Neutrophil (primary cell): ENCODE data around the gene RHOA.
"Not testable (repeated sequence)": the region's sequence is repeated elsewhere in the genome, so short reads cannot be mapped to it uniquely, and the experiment has no call there.

Source experiments
- H3K27ac ChIP-seq: fragments of 200-600 bp; sonication (generic); 2 replicates; pipeline ENCODE4 v1.5.1; 2016; ENCODE audit warnings: mild to moderate bottlenecking, moderate library complexity
- H3K27me3 ChIP-seq: fragments of 200-600 bp; sonication (generic); 2 replicates; pipeline ENCODE4 v1.6.0; 2016; ENCODE audit warnings: mild to moderate bottlenecking
- H3K36me3 ChIP-seq: fragments of 200-600 bp; sonication (generic); 2 replicates; pipeline ENCODE4 v1.5.1; 2017
- H3K4me1 ChIP-seq, 2 experiments: fragments of 200-600 bp in 1 of 2; sonication (generic) in 1 of 2; 1 replicate in 1 of 2; 2 replicates in 1 of 2; pipeline versions ENCODE4 v1.5.1 to v1.6.1; 2013 to 2016; ENCODE audit warnings: low read depth in 1 of 2, low read length in 1 of 2, mild to moderate bottlenecking in 1 of 2, moderate library complexity in 1 of 2; ENCODE audit not compliant: control insufficient read depth in 1 of 2, insufficient read depth in 1 of 2
- H3K4me3 ChIP-seq, 2 experiments: fragments of 200-600 bp in 1 of 2; sonication (generic) in 1 of 2; 1 replicate in 1 of 2; 2 replicates in 1 of 2; pipeline ENCODE4 v1.5.1; 2013 to 2016; ENCODE audit warnings: low read depth in 1 of 2, low read length in 1 of 2, mild to moderate bottlenecking in 1 of 2, moderate library complexity in 1 of 2
- H3K9me3 ChIP-seq: fragments of 200-600 bp; sonication (generic); 2 replicates; pipeline ENCODE4 v1.5.1; 2016
- TF ChIP-seq, protein P1 (sequence below): fragments of 200-600 bp; sonication (generic); IDR thresholded peaks from 2 replicates; pipeline ENCODE4 v1.5.1; 2016; ENCODE audit warnings: antibody characterized with exemption

The RHOA gene

DNA sequence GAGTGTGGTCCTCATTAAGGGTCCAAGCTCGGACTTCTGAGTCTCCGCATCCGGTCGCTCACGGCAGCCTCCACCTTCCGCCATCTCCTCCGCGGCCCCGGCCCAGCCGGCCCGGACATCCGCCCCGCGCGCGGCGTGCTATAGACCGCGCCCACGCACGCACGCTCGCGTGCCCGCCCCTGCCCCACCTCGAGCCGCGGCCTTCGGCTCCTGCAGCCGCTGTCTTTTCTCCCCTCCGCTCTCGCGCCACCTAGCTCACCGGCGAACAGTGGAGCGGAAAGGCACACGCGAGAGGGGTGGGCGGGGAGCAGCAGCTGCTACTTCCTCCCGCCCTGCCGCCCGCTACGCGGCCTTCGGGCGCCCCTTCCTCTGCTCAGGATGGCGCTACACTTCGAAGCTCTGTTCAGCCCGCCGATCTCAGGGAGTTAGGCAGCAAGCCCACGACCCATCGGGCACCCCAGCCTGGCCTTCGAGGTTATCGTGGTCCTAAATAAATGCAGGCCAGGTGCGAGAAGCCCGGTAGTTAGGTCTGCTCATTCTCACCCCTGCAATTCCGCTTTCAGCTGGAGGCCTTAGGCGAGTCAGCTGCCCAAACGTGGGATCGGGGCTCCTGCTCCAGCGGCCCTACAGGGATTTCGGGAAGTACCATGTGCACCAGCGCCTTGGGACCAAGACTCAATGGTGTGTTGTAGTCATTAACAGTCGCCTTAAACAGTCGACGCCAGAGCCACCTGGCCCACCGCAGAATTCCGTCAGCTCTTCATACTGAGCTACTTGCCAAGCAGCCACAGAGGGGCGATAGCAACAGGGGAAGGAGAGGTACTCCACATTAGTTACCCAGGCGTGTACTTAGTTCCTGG lies 71.6 kb downstream of the RHOA start, which contains the start of gene USP4:
USP4 (minus strand) TSS at position 113 of the 860 bp plus-strand sequence; CDS start at position 84, 29 bp downstream.
- peak within 1 kb of the TSS; percentile 76 to 98 for H3K4me3 ChIP-seq
- no peaks in the 10 kb centered on the region for H3K27me3 ChIP-seq
- TF ChIP-seq, protein P1, sequence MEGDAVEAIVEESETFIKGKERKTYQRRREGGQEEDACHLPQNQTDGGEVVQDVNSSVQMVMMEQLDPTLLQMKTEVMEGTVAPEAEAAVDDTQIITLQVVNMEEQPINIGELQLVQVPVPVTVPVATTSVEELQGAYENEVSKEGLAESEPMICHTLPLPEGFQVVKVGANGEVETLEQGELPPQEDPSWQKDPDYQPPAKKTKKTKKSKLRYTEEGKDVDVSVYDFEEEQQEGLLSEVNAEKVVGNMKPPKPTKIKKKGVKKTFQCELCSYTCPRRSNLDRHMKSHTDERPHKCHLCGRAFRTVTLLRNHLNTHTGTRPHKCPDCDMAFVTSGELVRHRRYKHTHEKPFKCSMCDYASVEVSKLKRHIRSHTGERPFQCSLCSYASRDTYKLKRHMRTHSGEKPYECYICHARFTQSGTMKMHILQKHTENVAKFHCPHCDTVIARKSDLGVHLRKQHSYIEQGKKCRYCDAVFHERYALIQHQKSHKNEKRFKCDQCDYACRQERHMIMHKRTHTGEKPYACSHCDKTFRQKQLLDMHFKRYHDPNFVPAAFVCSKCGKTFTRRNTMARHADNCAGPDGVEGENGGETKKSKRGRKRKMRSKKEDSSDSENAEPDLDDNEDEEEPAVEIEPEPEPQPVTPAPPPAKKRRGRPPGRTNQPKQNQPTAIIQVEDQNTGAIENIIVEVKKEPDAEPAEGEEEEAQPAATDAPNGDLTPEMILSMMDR, result peak; percentile 74
- peak within 1 kb of the TSS; percentile 92 for H3K27ac ChIP-seq
- no peaks in the 10 kb centered on the region for H3K9me3 ChIP-seq
- peaks cover 81% of the 10 kb centered on the region in 2 experiments for H3K4me1 ChIP-seq
- peaks cover 25% of the 10 kb centered on the region for H3K36me3 ChIP-seq

DNA sequence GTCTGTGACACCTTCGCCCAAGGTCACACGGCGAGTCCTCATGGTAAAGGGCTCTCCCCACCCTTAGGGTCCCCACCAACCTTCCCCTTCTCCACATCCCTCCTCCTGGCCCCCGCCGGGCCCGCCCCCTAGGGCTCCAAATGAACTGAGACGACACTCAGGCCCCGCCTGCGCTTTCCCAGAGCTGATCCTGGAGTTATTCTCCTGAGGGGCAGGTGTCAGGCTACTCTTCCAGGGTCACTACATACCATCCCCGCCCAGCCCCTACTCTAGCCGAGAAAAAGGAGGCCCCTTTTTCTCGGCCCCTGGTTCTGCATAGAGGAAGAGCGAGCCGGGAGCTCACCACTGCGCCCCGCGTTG lies 72.2 kb downstream of the RHOA start:
- H3K4me1 ChIP-seq, result peaks cover 77 to 79% of the 10 kb centered on the region in 2 experiments
- peak overlapping the region; percentile 92 for H3K27ac ChIP-seq
- H3K36me3 ChIP-seq, result peaks cover 31% of the 10 kb centered on the region
- no peaks in the 10 kb centered on the region for H3K27me3 ChIP-seq
- no peaks in the 10 kb centered on the region for H3K9me3 ChIP-seq
- TF ChIP-seq, protein P1, result no peak
- peak overlapping the region; percentile 76 to 98 for H3K4me3 ChIP-seq

DNA sequence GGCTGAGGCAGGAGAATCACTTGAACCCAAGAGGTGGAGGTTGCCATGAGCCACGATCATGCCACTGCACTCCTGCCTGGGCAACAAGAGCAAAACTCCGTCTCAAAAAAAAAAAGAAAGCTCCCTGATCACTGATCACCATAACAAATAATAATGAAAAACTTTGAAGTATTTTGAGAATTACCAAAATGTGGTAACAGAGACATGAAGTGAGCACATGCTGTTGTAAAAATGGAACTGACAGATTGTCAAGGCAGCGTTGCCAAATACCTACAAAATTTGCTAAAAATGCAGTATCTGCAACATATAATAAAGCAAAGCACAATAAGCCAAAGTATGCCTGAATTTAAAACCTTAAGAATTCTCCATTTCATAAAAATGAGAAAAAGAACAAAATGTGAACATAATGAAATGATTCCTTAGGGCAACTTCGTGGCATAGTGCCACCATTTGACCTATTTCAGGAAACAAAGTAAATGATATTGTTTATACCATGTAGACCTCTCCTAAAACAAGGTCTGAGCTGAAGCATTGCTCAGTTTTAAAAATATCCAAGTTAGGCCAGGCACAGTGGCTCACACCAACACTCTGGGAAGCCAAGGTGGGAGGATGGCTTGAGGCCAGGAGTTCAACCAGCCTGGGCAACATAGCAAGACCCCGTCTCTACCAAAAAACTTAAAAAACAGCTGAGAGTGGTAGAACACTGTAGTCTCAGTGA lies 77.7 kb downstream of the RHOA start:
- H3K9me3 ChIP-seq, result no peaks in the 10 kb centered on the region
- no peaks in the 10 kb centered on the region for H3K27me3 ChIP-seq
- TF ChIP-seq, protein P1, result no peak
- peak overlapping the region in 1 of 2 experiments; percentile 49 for H3K4me3 ChIP-seq
- peaks cover 79% of the 10 kb centered on the region for H3K36me3 ChIP-seq
- peaks cover 52 to 61% of the 10 kb centered on the region in 2 experiments for H3K4me1 ChIP-seq
- peak overlapping the region; percentile 89 for H3K27ac ChIP-seq

DNA sequence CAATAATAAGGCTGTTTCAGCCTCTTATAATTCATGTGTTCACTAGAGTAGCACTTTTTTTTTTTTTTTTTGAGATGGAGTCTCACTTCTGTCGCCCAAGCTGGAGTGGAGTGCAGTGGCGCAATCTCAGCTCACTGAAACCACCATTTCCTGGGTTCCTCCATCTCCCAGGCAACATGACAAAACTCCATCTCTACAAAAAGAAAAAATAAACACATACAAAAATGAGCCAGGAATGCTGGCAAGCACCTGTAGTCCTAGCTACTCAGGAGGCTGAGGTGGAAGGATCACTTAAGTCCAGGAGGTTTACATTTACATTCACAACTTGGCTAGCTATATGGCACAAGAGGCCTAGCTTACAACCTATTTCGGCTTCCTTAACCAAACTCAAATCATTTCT lies 78.7 kb downstream of the RHOA start:
- TF ChIP-seq, protein P1, result no peak
- Histone ChIP-seq H3K36me3 (peaks cover 89% of the 10 kb centered on the region), H3K27me3 (no peaks in the 10 kb centered on the region), H3K27ac (peak overlapping the region; percentile 89), H3K9me3 (no peaks in the 10 kb centered on the region), H3K4me3 (peak overlapping the region; percentile 28 to 49), H3K4me1 (peaks cover 42 to 51% of the 10 kb centered on the region in 2 experiments)

DNA sequence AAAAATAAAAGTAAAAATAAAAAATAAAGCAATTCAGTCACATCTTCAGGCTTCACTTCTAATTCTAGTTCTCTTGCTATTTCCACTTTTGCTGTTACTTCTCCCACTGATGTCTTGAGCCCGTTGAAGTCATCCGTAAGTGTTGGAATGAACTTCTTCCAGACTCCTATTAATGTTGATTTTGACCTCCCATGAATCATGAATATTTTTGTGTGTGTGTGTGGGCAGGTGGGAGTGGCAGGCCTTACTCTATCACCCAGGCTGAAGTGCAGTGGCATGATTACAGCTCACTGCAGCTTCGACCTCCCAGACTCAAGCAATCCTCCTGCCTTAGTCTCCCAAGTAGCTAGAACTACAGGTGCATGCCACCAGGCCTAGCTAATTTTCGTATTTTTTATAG lies 82.6 kb downstream of the RHOA start:
- peaks cover 93% of the 10 kb centered on the region for H3K36me3 ChIP-seq
- no peaks in the 10 kb centered on the region for H3K27me3 ChIP-seq
- peaks cover 22 to 23% of the 10 kb centered on the region in 2 experiments for H3K4me1 ChIP-seq
- no peak overlapping the region for H3K4me3 ChIP-seq
- H3K9me3 ChIP-seq, result no peaks in the 10 kb centered on the region
- TF ChIP-seq, protein P1, result no peak
- H3K27ac ChIP-seq, result peak overlapping the region; percentile 48

DNA sequence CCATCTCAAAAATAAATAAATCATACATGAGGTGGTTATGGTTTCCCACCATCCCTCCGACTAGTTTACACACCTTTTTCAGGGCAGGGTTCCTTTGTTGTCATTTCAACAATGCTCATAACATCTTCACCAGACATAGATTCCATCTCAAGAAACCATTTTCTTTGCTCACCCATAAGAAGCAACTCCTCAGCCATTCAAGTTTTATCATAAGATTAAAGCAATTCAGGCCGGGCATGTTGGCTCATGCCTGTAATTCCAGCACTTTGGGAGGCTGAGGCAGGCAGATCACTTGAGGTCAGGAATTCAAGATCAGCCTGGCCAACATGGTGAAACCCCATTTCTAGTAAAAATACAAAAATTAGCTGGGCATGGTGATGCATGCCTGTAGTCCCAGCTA lies 83.4 kb downstream of the RHOA start:
- H3K4me3 ChIP-seq, H3K27me3 ChIP-seq, H3K9me3 ChIP-seq: not testable (repeated sequence)
- Histone ChIP-seq H3K27ac (peak overlapping the region; percentile 48), H3K36me3 (peaks cover 93% of the 10 kb centered on the region), H3K4me1 (peaks cover 13 to 15% of the 10 kb centered on the region in 2 experiments)
